Muscle of leg (tissue), 11 donors: ENCODE measurements around the gene PCDHA1. TPM values are rescaled to one million over a fixed set of nuclear protein-coding genes. Genes with fewer than 3 reads are reported as not detected.
"Not testable (repeated sequence)": the region's sequence is repeated elsewhere in the genome, so short reads cannot be mapped to it uniquely, and the experiment has no call there.

Source experiments
- DNase-seq: peaks from one replicate; pipeline ENCODE4 v3.0.0; 2013
- H3K27ac ChIP-seq: one replicate; pipeline ENCODE4 v1.5.1; 2013; ENCODE audit warnings: mild to moderate bottlenecking, low read length, control low read depth
- H3K27me3 ChIP-seq: one replicate; pipeline ENCODE4 v1.6.1; 2013; ENCODE audit warnings: low read length; ENCODE audit not compliant: control insufficient read depth, insufficient read depth
- H3K36me3 ChIP-seq: one replicate; pipeline ENCODE4 v1.6.1; 2013; ENCODE audit warnings: low read length; ENCODE audit not compliant: control insufficient read depth, insufficient read depth
- H3K4me1 ChIP-seq: one replicate; pipeline ENCODE4 v1.6.1; 2013; ENCODE audit warnings: low read length; ENCODE audit not compliant: control insufficient read depth, insufficient read depth
- H3K4me3 ChIP-seq: one replicate; pipeline ENCODE4 v1.5.1; 2013; ENCODE audit warnings: low read length, control low read depth
- H3K9me3 ChIP-seq: replicated peaks from 2 replicates; pipeline ENCODE4 v1.6.1; 2013; ENCODE audit warnings: low read depth, low read length; ENCODE audit not compliant: control insufficient read depth
- WGBS: methylation state at CpG from one replicate; pipeline ENCODE4 v1.1.5; 2013; ENCODE audit warnings: missing lambda C conversion rate; ENCODE audit not compliant: insufficient coverage; 5-methylcytosine and 5-hydroxymethylcytosine counted together
- polyA plus RNA-seq, 8 donors: library from polyadenylated mRNA; unstranded; fragments of 120-200 nt; gene quantifications; one replicate each; pipeline versions ENCODE4 v1.2.1 to v1.2.3, GENCODE V29; 2013; ENCODE audit warnings: inconsistent platforms in 1 of 8, low replicate concordance in 1 of 8; ENCODE audit not compliant: insufficient read length in 8 of 8, insufficient read depth in 1 of 8
- total RNA-seq: library from RNA; stranded (reverse); fragments of 120-200 nt; gene quantifications from one replicate; pipeline ENCODE4 v1.2.4, GENCODE V29; 2013

The PCDHA1 gene
- total and polyA plus RNA-seq, 9 donors: 0.04 to 0.09 (median 0.05) TPM; not detected in 4

DNA sequence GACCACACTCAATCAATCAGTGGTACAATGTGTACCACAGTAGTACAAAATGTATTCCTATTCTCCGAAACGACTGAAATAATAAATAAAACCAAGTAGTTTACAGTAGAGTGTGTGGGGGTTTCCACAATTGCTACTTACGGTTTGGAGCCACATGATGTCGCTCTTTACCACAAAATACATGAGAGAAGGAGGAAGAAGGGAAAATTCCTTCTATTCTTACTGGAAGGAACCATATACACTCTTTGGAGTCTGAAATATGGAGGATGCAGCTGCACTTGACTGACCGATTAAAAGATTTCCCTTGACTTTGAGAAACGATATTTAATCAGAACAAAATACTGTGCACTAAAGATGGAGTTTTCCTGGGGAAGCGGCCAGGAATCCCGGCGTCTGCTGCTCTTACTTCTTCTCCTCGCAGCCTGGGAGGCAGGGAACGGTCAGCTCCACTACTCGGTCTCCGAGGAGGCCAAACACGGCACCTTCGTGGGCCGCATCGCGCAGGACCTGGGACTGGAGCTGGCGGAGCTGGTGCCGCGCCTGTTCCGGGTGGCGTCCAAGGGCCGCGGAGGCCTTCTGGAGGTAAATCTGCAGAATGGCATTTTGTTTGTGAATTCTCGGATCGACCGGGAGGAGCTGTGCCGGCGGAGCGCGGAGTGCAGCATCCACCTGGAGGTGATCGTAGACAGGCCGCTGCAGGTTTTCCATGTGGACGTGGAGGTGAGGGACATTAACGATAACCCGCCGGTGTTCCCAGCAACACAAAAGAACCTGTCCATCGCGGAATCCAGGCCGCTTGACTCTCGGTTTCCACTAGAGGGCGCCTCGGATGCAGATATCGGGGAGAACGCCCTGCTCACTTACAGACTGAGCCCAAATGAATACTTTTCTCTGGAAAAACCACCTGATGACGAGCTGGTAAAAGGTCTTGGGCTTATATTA lies 21.2 kb downstream of the PCDHA1 start, which contains the start of gene PCDHA4:
TSS of gene PCDHA4 (plus strand) at position 235 of the 942 bp plus-strand sequence.
- DNase-seq: no peak
- Histone ChIP-seq H3K4me3 (no peak within 1 kb of the TSS), H3K4me1 (no peaks in the 10 kb centered on the region), H3K27ac (no peak within 1 kb of the TSS), H3K27me3 (peaks cover 3% of the 10 kb centered on the region), H3K9me3 (peaks cover 13% of the 10 kb centered on the region), H3K36me3 (no peaks in the 10 kb centered on the region)
- WGBS: 22% methylated on average over 18 of the region's 47 CpGs

DNA sequence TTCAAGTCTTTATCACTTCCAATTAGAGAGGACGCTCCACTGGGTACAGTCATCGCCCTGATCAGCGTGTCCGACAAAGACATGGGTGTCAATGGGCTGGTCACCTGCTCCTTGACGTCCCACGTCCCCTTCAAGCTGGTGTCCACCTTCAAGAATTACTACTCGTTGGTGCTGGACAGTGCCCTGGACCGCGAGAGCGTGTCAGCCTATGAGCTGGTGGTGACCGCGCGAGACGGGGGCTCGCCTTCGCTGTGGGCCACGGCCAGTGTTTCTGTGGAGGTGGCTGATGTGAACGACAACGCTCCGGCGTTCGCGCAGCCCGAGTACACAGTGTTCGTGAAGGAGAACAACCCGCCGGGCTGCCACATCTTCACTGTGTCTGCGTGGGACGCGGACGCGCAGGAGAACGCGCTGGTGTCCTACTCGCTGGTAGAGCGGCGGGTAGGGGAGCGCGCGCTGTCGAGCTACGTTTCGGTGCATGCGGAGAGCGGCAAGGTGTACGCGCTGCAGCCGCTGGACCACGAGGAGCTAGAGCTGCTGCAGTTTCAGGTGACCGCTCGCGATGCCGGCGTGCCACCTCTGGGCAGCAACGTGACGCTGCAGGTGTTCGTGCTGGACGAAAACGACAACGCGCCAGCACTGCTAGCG lies 22.4 kb downstream of the PCDHA1 start:
- H3K4me1 ChIP-seq, DNase-seq, H3K36me3 ChIP-seq, H3K27me3 ChIP-seq, H3K9me3 ChIP-seq, H3K4me3 ChIP-seq, H3K27ac ChIP-seq: not testable (repeated sequence)
- 58% methylated on average over 59 of the region's 62 CpGs for WGBS

DNA sequence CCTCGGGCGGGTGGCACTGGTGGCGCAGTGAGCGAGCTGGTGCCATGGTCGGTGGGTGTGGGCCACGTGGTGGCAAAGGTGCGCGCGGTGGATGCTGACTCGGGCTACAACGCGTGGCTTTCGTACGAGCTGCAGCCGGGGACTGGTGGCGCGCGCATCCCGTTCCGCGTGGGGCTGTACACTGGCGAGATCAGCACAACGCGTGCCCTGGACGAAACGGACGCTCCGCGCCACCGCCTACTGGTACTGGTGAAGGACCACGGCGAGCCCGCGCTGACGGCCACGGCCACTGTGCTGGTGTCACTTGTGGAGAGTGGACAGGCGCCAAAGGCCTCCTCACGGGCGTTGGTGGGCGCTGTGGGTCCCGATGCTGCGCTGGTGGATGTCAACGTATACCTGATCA lies 22.9 kb downstream of the PCDHA1 start:
- no peak for DNase-seq
- Histone ChIP-seq H3K27ac (no peak overlapping the region), H3K27me3 (no peaks in the 10 kb centered on the region), H3K36me3 (no peaks in the 10 kb centered on the region), H3K4me1 (no peaks in the 10 kb centered on the region), H3K4me3 (no peak overlapping the region), H3K9me3 (peaks cover 3% of the 10 kb centered on the region)
- 67% methylated on average over 43 of the region's 43 CpGs for WGBS

DNA sequence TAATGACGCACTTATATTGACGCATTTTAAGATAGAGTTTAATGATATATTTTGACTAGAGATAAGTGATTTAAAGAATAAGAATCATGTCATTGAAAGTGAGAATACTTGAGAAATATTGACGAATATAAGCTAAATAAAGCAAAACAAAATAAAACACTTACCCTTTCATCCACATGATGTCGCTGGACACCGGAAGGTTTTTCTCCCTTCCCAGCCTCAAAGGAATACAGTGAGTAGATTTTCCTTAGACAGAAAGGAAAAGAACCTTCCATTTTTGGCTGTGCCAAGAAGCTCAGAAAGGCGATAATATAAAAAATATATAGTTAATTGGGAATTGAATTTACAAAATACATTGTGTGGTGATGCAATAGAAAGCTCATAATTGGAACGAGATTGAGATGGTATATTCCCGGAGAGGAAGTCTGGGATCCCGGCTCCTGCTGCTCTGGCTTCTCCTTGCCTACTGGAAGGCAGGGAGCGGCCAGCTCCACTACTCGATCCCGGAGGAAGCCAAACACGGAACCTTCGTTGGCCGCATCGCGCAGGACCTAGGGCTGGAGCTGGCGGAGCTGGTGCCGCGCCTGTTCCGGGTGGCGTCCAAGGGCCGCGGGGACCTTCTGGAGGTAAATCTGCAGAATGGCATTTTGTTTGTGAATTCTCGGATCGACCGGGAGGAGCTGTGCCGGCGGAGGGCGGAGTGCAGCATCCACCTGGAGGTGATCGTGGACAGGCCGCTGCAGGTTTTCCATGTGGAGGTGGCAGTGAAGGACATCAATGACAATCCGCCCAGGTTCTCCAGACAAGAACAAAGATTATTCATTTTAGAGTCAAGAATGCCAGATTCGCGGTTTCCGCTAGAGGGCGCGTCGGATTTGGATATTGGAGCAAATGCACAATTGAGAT lies 35.7 kb downstream of the PCDHA1 start, which contains the start of gene PCDHA5:
TSS of gene PCDHA5 (plus strand) at position 239 of the 906 bp plus-strand sequence.
- Histone ChIP-seq H3K4me1 (no peaks in the 10 kb centered on the region), H3K36me3 (no peaks in the 10 kb centered on the region), H3K9me3 (peaks cover 2% of the 10 kb centered on the region), H3K27ac (no peak within 1 kb of the TSS), H3K4me3 (no peak within 1 kb of the TSS), H3K27me3 (no peaks in the 10 kb centered on the region)
- WGBS: 29% methylated on average over 32 of the region's 39 CpGs
- DNase-seq: no peak

DNA sequence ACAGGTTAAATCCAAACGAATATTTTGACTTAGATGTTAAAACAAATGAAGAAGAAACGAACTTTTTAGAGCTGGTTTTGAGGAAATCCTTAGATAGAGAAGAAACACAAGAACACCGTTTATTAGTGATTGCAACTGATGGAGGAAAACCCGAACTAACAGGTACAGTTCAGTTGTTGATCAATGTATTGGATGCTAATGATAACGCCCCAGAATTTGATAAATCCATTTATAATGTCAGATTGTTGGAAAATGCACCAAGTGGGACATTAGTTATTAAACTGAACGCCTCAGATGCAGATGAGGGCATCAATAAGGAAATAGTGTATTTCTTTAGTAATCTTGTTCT lies 36.3 kb downstream of the PCDHA1 start:
- Histone ChIP-seq H3K27me3 (no peaks in the 10 kb centered on the region), H3K36me3 (no peaks in the 10 kb centered on the region), H3K9me3 (peaks cover 2% of the 10 kb centered on the region), H3K4me3 (no peak overlapping the region), H3K4me1 (no peaks in the 10 kb centered on the region), H3K27ac (no peak overlapping the region)
- no peak for DNase-seq
- WGBS: no CpG with 5 or more reads among the region's 6 CpGs

DNA sequence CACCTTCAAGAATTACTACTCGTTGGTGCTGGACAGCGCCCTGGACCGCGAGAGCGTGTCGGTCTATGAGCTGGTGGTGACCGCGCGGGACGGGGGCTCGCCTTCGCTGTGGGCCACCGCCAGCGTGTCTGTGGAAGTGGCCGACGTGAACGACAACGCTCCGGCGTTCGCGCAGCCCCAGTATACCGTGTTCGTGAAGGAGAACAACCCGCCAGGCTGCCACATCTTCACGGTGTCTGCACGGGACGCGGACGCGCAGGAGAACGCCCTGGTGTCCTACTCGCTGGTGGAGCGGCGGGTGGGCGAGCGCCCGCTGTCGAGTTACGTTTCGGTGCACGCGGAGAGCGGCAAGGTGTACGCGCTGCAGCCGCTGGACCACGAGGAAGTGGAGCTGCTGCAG lies 37.0 kb downstream of the PCDHA1 start:
- WGBS: 49% methylated on average over 48 of the region's 48 CpGs
- H3K4me1 ChIP-seq, H3K27me3 ChIP-seq, DNase-seq, H3K27ac ChIP-seq, H3K4me3 ChIP-seq, H3K36me3 ChIP-seq, H3K9me3 ChIP-seq: not testable (repeated sequence)

DNA sequence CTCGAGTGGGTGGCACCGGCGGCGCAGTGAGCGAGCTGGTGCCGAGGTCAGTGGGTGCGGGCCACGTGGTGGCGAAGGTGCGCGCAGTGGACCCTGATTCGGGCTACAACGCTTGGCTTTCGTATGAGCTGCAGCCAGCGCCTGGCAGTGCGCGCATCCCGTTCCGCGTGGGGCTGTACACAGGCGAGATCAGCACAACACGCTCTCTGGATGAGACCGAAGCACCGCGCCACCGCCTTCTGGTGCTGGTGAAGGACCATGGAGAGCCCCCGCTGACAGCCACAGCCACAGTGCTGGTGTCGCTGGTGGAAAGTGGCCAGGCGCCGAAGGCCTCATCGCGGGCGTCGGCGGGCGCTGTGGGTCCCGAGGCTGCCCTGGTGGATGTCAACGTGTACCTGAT lies 37.5 kb downstream of the PCDHA1 start:
- Histone ChIP-seq H3K36me3 (no peaks in the 10 kb centered on the region), H3K9me3 (peaks cover 6% of the 10 kb centered on the region), H3K27me3 (peaks cover 2% of the 10 kb centered on the region), H3K4me1 (no peaks in the 10 kb centered on the region), H3K27ac (no peak overlapping the region), H3K4me3 (no peak overlapping the region)
- WGBS: 53% methylated on average over 38 of the region's 38 CpGs
- no peak for DNase-seq

DNA sequence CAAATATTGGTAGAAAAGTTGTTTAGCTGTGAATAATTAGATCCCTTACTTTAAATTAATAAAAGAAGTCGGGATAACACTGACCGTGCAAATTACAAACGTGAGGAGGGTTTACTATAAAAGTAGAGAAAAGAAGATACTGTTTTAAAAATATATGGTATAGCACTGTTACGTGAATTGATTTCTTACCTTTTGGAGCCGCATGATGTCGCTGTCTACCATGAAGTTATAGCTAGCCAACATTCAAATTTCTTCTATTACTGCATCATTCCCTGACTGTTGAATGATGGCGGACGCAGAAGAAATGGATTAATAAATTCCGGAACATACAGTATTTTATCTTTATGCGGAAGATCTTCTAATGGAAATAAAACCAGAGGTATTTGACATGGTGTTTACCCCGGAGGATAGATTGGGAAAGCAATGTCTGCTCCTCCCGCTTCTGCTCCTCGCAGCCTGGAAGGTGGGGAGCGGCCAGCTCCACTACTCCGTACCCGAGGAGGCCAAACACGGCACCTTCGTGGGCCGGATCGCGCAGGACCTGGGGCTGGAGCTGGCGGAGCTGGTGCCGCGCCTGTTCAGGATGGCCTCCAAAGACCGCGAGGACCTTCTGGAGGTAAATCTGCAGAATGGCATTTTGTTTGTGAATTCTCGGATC lies 41.9 kb downstream of the PCDHA1 start, which contains the start of gene PCDHA6:
TSS of gene PCDHA6 (plus strand) at position 257 of the 658 bp plus-strand sequence. CDS start at position 389, 132 bp downstream.
- DNase-seq: no peak
- peaks cover 7% of the 10 kb centered on the region for H3K27me3 ChIP-seq
- WGBS: 11% methylated on average over 12 of the region's 27 CpGs

DNA sequence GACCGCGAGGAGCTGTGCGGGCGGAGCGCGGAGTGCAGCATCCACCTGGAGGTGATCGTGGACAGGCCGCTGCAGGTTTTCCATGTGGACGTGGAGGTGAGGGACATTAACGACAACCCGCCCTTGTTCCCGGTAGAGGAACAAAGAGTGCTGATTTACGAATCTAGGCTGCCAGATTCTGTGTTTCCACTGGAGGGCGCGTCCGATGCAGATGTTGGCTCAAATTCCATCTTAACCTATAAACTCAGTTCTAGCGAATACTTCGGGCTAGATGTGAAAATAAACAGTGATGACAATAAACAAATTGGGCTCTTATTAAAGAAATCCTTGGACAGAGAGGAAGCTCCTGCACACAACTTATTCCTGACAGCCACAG lies 42.4 kb downstream of the PCDHA1 start:
- DNase-seq: no peak
- 21% methylated on average over 8 of the region's 18 CpGs for WGBS
- peaks cover 12% of the 10 kb centered on the region for H3K9me3 ChIP-seq
- no peak overlapping the region for H3K27ac ChIP-seq
- H3K4me3 ChIP-seq: no peak overlapping the region
- H3K4me1 ChIP-seq: no peaks in the 10 kb centered on the region
- H3K27me3 ChIP-seq: peaks cover 7% of the 10 kb centered on the region
- H3K36me3 ChIP-seq: no peaks in the 10 kb centered on the region

More for the DNA sequence above, 41.9 kb downstream of the PCDHA1 start, which contains the start of gene PCDHA6:
- Histone ChIP-seq H3K27ac (no peak within 1 kb of the TSS), H3K4me3 (no peak within 1 kb of the TSS), H3K36me3 (no peaks in the 10 kb centered on the region), H3K4me1 (no peaks in the 10 kb centered on the region), H3K9me3 (peaks cover 12% of the 10 kb centered on the region)
